ENCODE measurements around the gene PHACTR2.

The PHACTR2 gene

GRCh38 chr6:143743301-143744166 lies 65.8 kb downstream of the PHACTR2 start:
- no peak for DNase-seq

GRCh38 chr6:143744551-143745165 lies 66.9 kb downstream of the PHACTR2 start:
- no peak for DNase-seq

- no peak for DNase-seq
These were observed 67.7 kb downstream of the PHACTR2 start for GRCh38 chr6:143745166-143746133.

GRCh38 chr6:143746202-143747119 lies 68.7 kb downstream of the PHACTR2 start:
- DNase-seq = no peak

- DNase-seq = no peak
These were observed 69.6 kb downstream of the PHACTR2 start for GRCh38 chr6:143747347-143747842.

GRCh38 chr6:143749891-143750290 lies 72.1 kb downstream of the PHACTR2 start:
- DNase-seq = no peak

GRCh38 chr6:143750877-143751276 lies 73.1 kb downstream of the PHACTR2 start:
- DNase-seq = no peak

GRCh38 chr6:143752459-143752858 lies 74.7 kb downstream of the PHACTR2 start:
- DNase-seq = no peak

- no peak for DNase-seq
These were observed 75.9 kb downstream of the PHACTR2 start for GRCh38 chr6:143753678-143754077.

- DNase-seq = no peak
These were observed 76.4 kb downstream of the PHACTR2 start for GRCh38 chr6:143754204-143754603.

GRCh38 chr6:143755301-143755744 lies 77.6 kb downstream of the PHACTR2 start:
- DNase-seq = no peak

GRCh38 chr6:143757346-143757832 lies 79.6 kb downstream of the PHACTR2 start:
- DNase-seq = no peak

GRCh38 chr6:143758551-143758950 lies 80.8 kb downstream of the PHACTR2 start:
- DNase-seq = no peak

- no peak for DNase-seq
These were observed 81.9 kb downstream of the PHACTR2 start for GRCh38 chr6:143759666-143760065.

GRCh38 chr6:143761074-143761473 lies 83.3 kb downstream of the PHACTR2 start:
- no peak for DNase-seq

- DNase-seq = no peak
These were observed 84.4 kb downstream of the PHACTR2 start for GRCh38 chr6:143762126-143762525.

- DNase-seq = no peak
These were observed 87.8 kb downstream of the PHACTR2 start for GRCh38 chr6:143765422-143766184.

- DNase-seq = no peak
These were observed 88.4 kb downstream of the PHACTR2 start for GRCh38 chr6:143766185-143766553.

- DNase-seq = no peak
These were observed 89.7 kb downstream of the PHACTR2 start for GRCh38 chr6:143767433-143767832.

- no peak for DNase-seq
These were observed 94.6 kb downstream of the PHACTR2 start for GRCh38 chr6:143772116-143773086.
